Pancreas (tissue), 10 donors: ENCODE data around the gene C2orf92. TPM values are rescaled to one million over a fixed set of nuclear protein-coding genes. Genes with fewer than 3 reads are reported as not detected.
A peak's percentile ranks its signal among the peaks of the same experiment; 100 is the strongest.
"Not testable (repeated sequence)": the region's sequence is repeated elsewhere in the genome, so short reads cannot be mapped to it uniquely, and the experiment has no call there.

Source experiments
- ATAC-seq, 4 donors: fragments of 200-7000 bp; cut with Tn5 transposase; one replicate each; pipeline versions ENCODE4 v1.8.0 to v1.9.1; 2020; ENCODE audit warnings: mild to moderate bottlenecking in 4 of 4, moderate library complexity in 4 of 4
- DNase-seq, 6 donors: peaks; one replicate each; pipeline ENCODE4 v3.0.0-alpha.2; 2020
- FAIRE-seq: peaks from 2 replicates; lab custom pipeline; 2012; peaks lifted over from hg19 to GRCh38; lab: Jason Lieb, UNC
- H3K27ac ChIP-seq, 4 donors: fragments of 200-600 bp; sonication (generic); 1 replicate in 3 of 4; 2 replicates in 1 of 4; pipeline versions ENCODE4 v1.5.0 to v1.8.0; 2020
- H3K27me3 ChIP-seq, 4 donors: fragments of 200-600 bp; one replicate each; pipeline ENCODE4 v1.8.0; 2021
- H3K36me3 ChIP-seq, 3 donors: fragments of 200-600 bp; sonication (generic) in 1 of 3; one replicate each; pipeline versions ENCODE4 v1.5.0 to v1.8.0; 2020 to 2021
- H3K4me1 ChIP-seq, 3 donors: fragments of 200-600 bp; one replicate each; pipeline ENCODE4 v1.8.0; 2021
- H3K4me3 ChIP-seq, 4 donors: fragments of 200-600 bp; sonication (generic) in 2 of 4; one replicate each; pipeline versions ENCODE4 v1.5.0 to v1.8.0; 2020 to 2021
- H3K9me3 ChIP-seq, 4 donors: fragments of 200-600 bp; one replicate each; pipeline ENCODE4 v1.8.0; 2021
- CTCF ChIP-seq, 4 donors: fragments of 200-600 bp; sonication (generic) in 3 of 4; IDR thresholded peaks; one replicate each; pipeline versions ENCODE4 v1.5.0 to v1.8.0; 2021; ENCODE audit warnings: antibody characterized with exemption in 4 of 4
- WGBS, 2 donors: extraction: QIAGEN DNeasy Blood & Tissue Kit; methylation state at CpG; one replicate each; pipeline ENCODE4 v1.1.7; 2013; 5-methylcytosine and 5-hydroxymethylcytosine counted together
- intact Hi-C, 3 donors: fragments of 100-400 bp; cut with DNase I; formaldehyde crosslinking; loops; one replicate each; pipeline versions ENCODE4 v1.11.1 to v1.14.2; 2022
- polyA plus RNA-seq, 2 donors: library from polyadenylated mRNA; stranded (reverse); fragments of 200-250 nt; gene quantifications; one replicate each; pipeline ENCODE4 v1.2.3, GENCODE V29; 2013
- total RNA-seq, 6 donors: library from RNA; stranded (reverse); fragmentation: NEBNext Ultra II Directional in 4 of 6; extraction: Animal tissue kit (Norgen Biotek cat#: 25700) in 4 of 6; gene quantifications; one replicate each; pipeline versions ENCODE4 v1.2.1 to v1.2.4, GENCODE V29; 2021 to 2023
- donor health status: healthy with polysubstance abuse.
- donor health status: DM: no; HTN: no; CAD: no; lungs with moderate emphysema.
- donor health status: DM: no; HTN: no; CAD: no.
- donor health status: control.
- donor health status: control.
- donor health status: Bipolar disorder and iron deficiency.
- donor health status: DM: yes; HTN: yes; CAD: no.
- donor health status: DM: no; HTN: no; CAD: no.
- donor health status: DM: no; HTN: no; CAD: no.
- donor health status: DM: yes; HTN: yes; CAD: no.

Gene C2orf92
- total RNA-seq (10 to 100 TPM in 1 of 6 donors, 1 to 10 TPM in 5; 4.1 to 10.5 (median 7.1) TPM), polyA plus RNA-seq (10 to 100 TPM; 40.2 to 42.6 TPM)

GRCh38 chr2:97669448-97669847 is at the start of gene C2orf92:
Gene C2orf92 (plus strand): TSS chr2:97669713. CDS start chr2:97669789, 76 bp downstream.
- Histone ChIP-seq H3K27ac (no peak within 1 kb of the TSS), H3K36me3 (no peaks in the 10 kb centered on the region), H3K9me3 (no peaks in the 10 kb centered on the region), H3K4me1 (peaks cover 0 to 8% (median 5%) of the 10 kb centered on the region in 3 donors), H3K27me3 (no peaks in the 10 kb centered on the region), H3K4me3 (no peak within 1 kb of the TSS)
- no peak for TF ChIP-seq CTCF (IDR thresholded peaks at IDR 0.05)
- intact Hi-C loops, result no loop called here
- DNase-seq, result no peak
- WGBS, 2 donors, result 89 to 93% methylated on average over 6 of the region's 6 CpGs
- ATAC-seq, result no peak
- no peak for FAIRE-seq

GRCh38 chr2:97620492-97620891 is 49.0 kb upstream of the C2orf92 start:
- DNase-seq, H3K27ac ChIP-seq, intact Hi-C loops, H3K4me1 ChIP-seq, H3K4me3 ChIP-seq, FAIRE-seq, H3K36me3 ChIP-seq, ATAC-seq, H3K9me3 ChIP-seq, H3K27me3 ChIP-seq: not testable (repeated sequence)
- 62 to 63% methylated on average over 1 of the region's 1 CpG for WGBS, 2 donors

GRCh38 chr2:97622976-97623375 is 46.5 kb upstream of the C2orf92 start:
- intact Hi-C loops, H3K4me3 ChIP-seq, H3K27ac ChIP-seq, ATAC-seq, DNase-seq, H3K9me3 ChIP-seq, H3K36me3 ChIP-seq, H3K27me3 ChIP-seq, FAIRE-seq, H3K4me1 ChIP-seq: not testable (repeated sequence)

- intact Hi-C loops, result not testable (repeated sequence)
Measured at GRCh38 chr2:97625354-97626048, 44.0 kb upstream of the C2orf92 start.

GRCh38 chr2:97626049-97626430 is 43.5 kb upstream of the C2orf92 start:
- H3K4me3 ChIP-seq, DNase-seq, FAIRE-seq, H3K4me1 ChIP-seq, H3K27ac ChIP-seq, H3K27me3 ChIP-seq, H3K9me3 ChIP-seq, H3K36me3 ChIP-seq, intact Hi-C loops, ATAC-seq: not testable (repeated sequence)
- WGBS, 2 donors, result 70 to 77% methylated on average over 8 of the region's 8 CpGs

More at GRCh38 chr2:97625354-97626048, 44.0 kb upstream of the C2orf92 start:
- not testable (repeated sequence) for H3K4me1 ChIP-seq, H3K27me3 ChIP-seq, H3K4me3 ChIP-seq, DNase-seq, H3K9me3 ChIP-seq, ATAC-seq, H3K27ac ChIP-seq, FAIRE-seq, H3K36me3 ChIP-seq
- 53 to 60% methylated on average over 2 to 4 of the region's 8 CpGs for WGBS, 2 donors

GRCh38 chr2:97644023-97644717 is 25.3 kb upstream of the C2orf92 start:
- intact Hi-C loops, result no loop called here
- Histone ChIP-seq H3K9me3 (no peaks in the 10 kb centered on the region), H3K4me3 (no peak overlapping the region), H3K27me3 (peaks cover 0 to 5% (median 0%) of the 10 kb centered on the region in 4 donors), H3K36me3 (peaks cover 0 to 19% (median 14%) of the 10 kb centered on the region in 3 donors), H3K27ac (peak overlapping the region in 1 of 4 donors; percentile 98), H3K4me1 (peaks cover 0 to 17% (median 5%) of the 10 kb centered on the region in 3 donors)
- DNase-seq (no peak), ATAC-seq (no peak), FAIRE-seq (no peak)
- WGBS, 2 donors, result 94 to 97% methylated on average over 4 of the region's 4 CpGs
- no peak for TF ChIP-seq CTCF (IDR thresholded peaks at IDR 0.05)
